CD14-positive monocyte (primary cell): ENCODE measurements around the gene SH3RF3. TPM values are rescaled to one million over a fixed set of nuclear protein-coding genes. Genes with fewer than 3 reads are reported as not detected.
"Not testable (repeated sequence)": the region's sequence is repeated elsewhere in the genome, so short reads cannot be mapped to it uniquely, and the experiment has no call there.

Source experiments
- DNase-seq, 3 donors: peaks; one replicate each; pipeline ENCODE4 v3.0.0-alpha.2; 2011 to 2022
- H2AFZ ChIP-seq: 2 replicates; pipeline ENCODE4 v1.6.0; 2012; ENCODE audit warnings: mild to moderate bottlenecking, low read depth, low read length, inconsistent platforms; ENCODE audit not compliant: insufficient read depth, poor library complexity, severe bottlenecking
- H3K27ac ChIP-seq, 2 donors: 1 replicate in 1 of 2; 2 replicates in 1 of 2; pipeline ENCODE4 v1.5.1; 2012 to 2013; ENCODE audit warnings: low read length in 2 of 2, control low read depth in 1 of 2, inconsistent platforms in 1 of 2, low read depth in 1 of 2, mild to moderate bottlenecking in 1 of 2
- H3K27me3 ChIP-seq, 2 donors: one replicate each; pipeline versions ENCODE4 v1.6.0 to v1.6.1; 2011 to 2013; ENCODE audit warnings: low read length in 2 of 2; ENCODE audit not compliant: control insufficient read depth in 2 of 2, insufficient read depth in 2 of 2
- H3K36me3 ChIP-seq, 2 donors: replicated peaks in 1 of 2; 1 replicate in 1 of 2; 2 replicates in 1 of 2; pipeline versions ENCODE4 v1.5.1 to v1.6.1; 2012 to 2013; ENCODE audit warnings: low read length in 2 of 2, control low read depth in 1 of 2, inconsistent platforms in 1 of 2, mild to moderate bottlenecking in 1 of 2; ENCODE audit not compliant: insufficient read depth in 2 of 2, control insufficient read depth in 1 of 2
- H3K4me1 ChIP-seq, 2 donors: 1 replicate in 1 of 2; 2 replicates in 1 of 2; pipeline versions ENCODE4 v1.5.1 to v1.6.1; 2012 to 2013; ENCODE audit warnings: low read length in 2 of 2, control low read depth in 1 of 2, inconsistent platforms in 1 of 2, mild to moderate bottlenecking in 1 of 2, moderate library complexity in 1 of 2; ENCODE audit not compliant: insufficient read depth in 2 of 2, control insufficient read depth in 1 of 2
- H3K4me2 ChIP-seq: replicated peaks from 2 replicates; pipeline ENCODE3; 2012; ENCODE audit warnings: low read length, moderate library complexity, mild to moderate bottlenecking; ENCODE audit not compliant: poor library complexity, severe bottlenecking; ENCODE audit errors: extremely low read depth
- H3K4me3 ChIP-seq, 3 experiments: fragments of 200-600 bp in 1 of 3; sonication (generic) in 1 of 3; replicated peaks in 1 of 3; 1 replicate in 2 of 3; 2 replicates in 1 of 3; pipeline ENCODE4 v1.5.1; 2011 to 2013; ENCODE audit warnings: low read length in 3 of 3, mild to moderate bottlenecking in 3 of 3, control low read depth in 2 of 3, low read depth in 2 of 3, inconsistent platforms in 1 of 3, moderate library complexity in 1 of 3
- H3K79me2 ChIP-seq: 2 replicates; pipeline ENCODE4 v1.6.0; 2012; ENCODE audit warnings: mild to moderate bottlenecking, control low read depth, inconsistent platforms, low read length, moderate library complexity; ENCODE audit not compliant: insufficient read depth
- H3K9ac ChIP-seq: 2 replicates; pipeline ENCODE4 v1.6.0; 2017; ENCODE audit warnings: low read length, mild to moderate bottlenecking; ENCODE audit not compliant: insufficient read depth, poor library complexity, severe bottlenecking
- H3K9me3 ChIP-seq, 2 donors: replicated peaks in 1 of 2; 1 replicate in 1 of 2; 2 replicates in 1 of 2; pipeline versions ENCODE4 v1.5.1 to v1.6.1; 2012 to 2013; ENCODE audit warnings: low read length in 2 of 2, control low read depth in 1 of 2; ENCODE audit not compliant: control insufficient read depth in 1 of 2, insufficient read depth in 1 of 2
- H4K20me1 ChIP-seq: 2 replicates; pipeline ENCODE4 v1.6.0; 2012; ENCODE audit warnings: mild to moderate bottlenecking, low read length, control low read depth, moderate library complexity; ENCODE audit not compliant: insufficient read depth
- H3K27ac Mint-ChIP-seq, 7 donors: one replicate each; pipeline ENCODE4 v1.8.0; 2020; ENCODE audit warnings: mild to moderate bottlenecking in 7 of 7, mixed read lengths in 7 of 7, moderate library complexity in 6 of 7, inconsistent platforms in 2 of 7
- H3K27me3 Mint-ChIP-seq, 3 donors: one replicate each; pipeline ENCODE4 v1.8.0; 2021 to 2022; ENCODE audit warnings: low read depth in 3 of 3, mild to moderate bottlenecking in 3 of 3, mixed read lengths in 3 of 3, moderate library complexity in 3 of 3, inconsistent platforms in 1 of 3
- H3K36me3 Mint-ChIP-seq, 2 donors: one replicate each; pipeline ENCODE4 v1.8.0; 2020; ENCODE audit warnings: mixed read lengths in 2 of 2, inconsistent platforms in 1 of 2, mild to moderate bottlenecking in 1 of 2
- H3K4me1 Mint-ChIP-seq: one replicate; pipeline ENCODE4 v1.8.0; 2020; ENCODE audit warnings: mild to moderate bottlenecking, mixed read lengths
- H3K4me3 Mint-ChIP-seq, 2 donors: one replicate each; pipeline ENCODE4 v1.8.0; 2020; ENCODE audit warnings: mild to moderate bottlenecking in 2 of 2, mixed read lengths in 2 of 2, moderate library complexity in 1 of 2
- H3K9me3 Mint-ChIP-seq, 7 donors: one replicate each; pipeline ENCODE4 v1.8.0; 2020 to 2022; ENCODE audit warnings: mixed read lengths in 7 of 7, mild to moderate bottlenecking in 6 of 7, moderate library complexity in 6 of 7, inconsistent platforms in 2 of 7
- WGBS: methylation state at CpG from one replicate; pipeline ENCODE4 v1.1.5; 2013; ENCODE audit warnings: missing lambda C conversion rate; ENCODE audit not compliant: insufficient coverage; 5-methylcytosine and 5-hydroxymethylcytosine counted together
- intact Hi-C, 2 donors: fragments of 100-400 bp; cut with micrococcal nuclease; formaldehyde crosslinking; loops; one replicate each; pipeline versions ENCODE4 v1.15.0 to v1.15.1; 2023
- polyA plus RNA-seq, 3 donors: library from polyadenylated mRNA; depleted of rRNA in 1 of 3; unstranded in 2 of 3; stranded (reverse) in 1 of 3; fragments of 300-500 nt in 2 of 3; fragments of >200 nt in 1 of 3; fragmentation: Illumina TruSeq in 2 of 3; gene quantifications; 1 replicate in 2 of 3; 2 replicates in 1 of 3; pipeline ENCODE4 v1.2.3, GENCODE V29; 2012 to 2021
- TF ChIP-seq, protein P1 (sequence below): fragments of 200-600 bp; IDR thresholded peaks from one replicate; pipeline ENCODE4 v1.8.0; 2022; ENCODE audit warnings: antibody characterized with exemption, mild to moderate bottlenecking

Gene SH3RF3
- polyA plus RNA-seq, 3 donors = 0.25 to 0.75 (median 0.34) TPM

DNA sequence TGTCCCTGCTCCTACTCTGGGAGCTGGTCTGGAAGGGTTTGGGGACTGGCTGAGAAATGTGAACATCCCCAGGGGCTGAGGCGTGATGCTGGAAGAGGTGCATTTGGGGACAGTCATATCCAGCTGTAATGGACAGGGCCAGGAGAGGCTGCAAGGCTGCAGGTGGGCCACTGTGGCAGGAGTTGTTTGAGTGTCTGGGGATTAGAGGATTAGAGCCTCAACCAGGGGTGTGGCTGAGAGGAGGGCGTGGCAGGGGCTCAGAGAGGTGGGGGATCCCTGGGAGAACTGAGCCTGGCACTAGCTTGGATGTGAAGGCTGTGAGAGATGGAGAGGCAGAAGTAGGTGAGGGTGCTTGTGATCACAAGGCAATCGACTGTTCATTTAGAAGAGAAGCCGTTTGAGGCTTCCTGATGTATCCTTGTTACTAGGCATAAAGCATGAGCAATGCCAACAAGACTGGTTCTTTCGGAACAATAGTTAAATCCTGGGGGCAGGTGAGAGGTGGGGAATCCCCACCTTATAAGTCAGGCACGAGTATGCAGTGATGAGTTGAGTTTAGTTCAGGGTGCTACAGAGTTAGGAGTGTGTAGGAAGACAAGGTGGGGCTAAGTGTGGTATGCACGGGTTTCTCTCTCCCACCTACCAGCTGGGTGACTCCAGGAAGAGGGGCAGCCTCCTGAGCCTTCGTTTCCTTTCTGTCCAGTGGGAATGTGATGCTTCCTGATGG lies 31.9 kb downstream of the SH3RF3 start:
- H4K20me1 ChIP-seq = no peaks in the 10 kb centered on the region
- H3K4me1 Mint-ChIP-seq = peaks cover 15% of the 10 kb centered on the region
- no peaks in the 10 kb centered on the region for H3K36me3 ChIP-seq
- no peaks in the 10 kb centered on the region for H3K9me3 ChIP-seq
- H3K4me3 ChIP-seq = no peak overlapping the region
- H2AFZ ChIP-seq = no peak overlapping the region
- no peaks in the 10 kb centered on the region for H3K9me3 Mint-ChIP-seq
- no peak overlapping the region for H3K4me2 ChIP-seq
- H3K27ac ChIP-seq = no peak overlapping the region
- peak overlapping the region in 1 of 7 donors; percentile 59 for H3K27ac Mint-ChIP-seq
- no peak overlapping the region for H3K9ac ChIP-seq
- H3K27me3 Mint-ChIP-seq = peaks cover 4 to 15% (median 9%) of the 10 kb centered on the region in 3 donors
- H3K36me3 Mint-ChIP-seq = no peaks in the 10 kb centered on the region
- WGBS = 90% methylated on average over 4 of the region's 8 CpGs
- intact Hi-C loops = no loop called here
- TF ChIP-seq, protein P1, sequence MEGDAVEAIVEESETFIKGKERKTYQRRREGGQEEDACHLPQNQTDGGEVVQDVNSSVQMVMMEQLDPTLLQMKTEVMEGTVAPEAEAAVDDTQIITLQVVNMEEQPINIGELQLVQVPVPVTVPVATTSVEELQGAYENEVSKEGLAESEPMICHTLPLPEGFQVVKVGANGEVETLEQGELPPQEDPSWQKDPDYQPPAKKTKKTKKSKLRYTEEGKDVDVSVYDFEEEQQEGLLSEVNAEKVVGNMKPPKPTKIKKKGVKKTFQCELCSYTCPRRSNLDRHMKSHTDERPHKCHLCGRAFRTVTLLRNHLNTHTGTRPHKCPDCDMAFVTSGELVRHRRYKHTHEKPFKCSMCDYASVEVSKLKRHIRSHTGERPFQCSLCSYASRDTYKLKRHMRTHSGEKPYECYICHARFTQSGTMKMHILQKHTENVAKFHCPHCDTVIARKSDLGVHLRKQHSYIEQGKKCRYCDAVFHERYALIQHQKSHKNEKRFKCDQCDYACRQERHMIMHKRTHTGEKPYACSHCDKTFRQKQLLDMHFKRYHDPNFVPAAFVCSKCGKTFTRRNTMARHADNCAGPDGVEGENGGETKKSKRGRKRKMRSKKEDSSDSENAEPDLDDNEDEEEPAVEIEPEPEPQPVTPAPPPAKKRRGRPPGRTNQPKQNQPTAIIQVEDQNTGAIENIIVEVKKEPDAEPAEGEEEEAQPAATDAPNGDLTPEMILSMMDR = no peak
- DNase-seq = no peak
- no peaks in the 10 kb centered on the region for H3K27me3 ChIP-seq
- no peak overlapping the region for H3K4me3 Mint-ChIP-seq
- peaks cover 7 to 11% of the 10 kb centered on the region in 2 donors for H3K4me1 ChIP-seq
- no peaks in the 10 kb centered on the region for H3K79me2 ChIP-seq

DNA sequence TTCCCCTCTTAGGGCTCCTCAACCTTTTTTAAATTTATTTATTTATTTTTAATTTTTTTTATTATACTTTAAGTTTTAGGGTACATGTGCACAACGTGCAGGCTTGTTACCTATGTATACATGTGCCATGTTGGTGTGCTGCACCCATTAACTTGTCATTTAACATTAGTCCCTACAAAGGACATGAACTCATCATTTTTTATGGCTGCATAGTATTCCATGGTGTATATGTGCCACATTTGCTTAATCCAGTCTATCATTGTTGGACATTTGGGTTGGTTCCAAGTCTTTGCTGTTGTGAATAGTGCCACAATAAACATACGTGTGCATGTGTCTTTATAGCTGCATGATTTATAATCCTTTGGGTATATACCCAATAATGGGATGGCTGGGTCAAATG lies 33.4 kb downstream of the SH3RF3 start:
- H3K4me2 ChIP-seq, H3K36me3 ChIP-seq, intact Hi-C loops, H3K79me2 ChIP-seq, H3K36me3 Mint-ChIP-seq, H3K27ac ChIP-seq, H3K9me3 ChIP-seq, DNase-seq, H3K27ac Mint-ChIP-seq, H3K4me3 Mint-ChIP-seq, H3K4me3 ChIP-seq, H3K9me3 Mint-ChIP-seq, H4K20me1 ChIP-seq, H3K9ac ChIP-seq, H3K27me3 ChIP-seq, H2AFZ ChIP-seq: not testable (repeated sequence)
- peaks cover 7 to 11% of the 10 kb centered on the region in 2 donors for H3K4me1 ChIP-seq
- no CpG with 5 or more reads among the region's 2 CpGs for WGBS
- Mint-ChIP-seq H3K4me1 (peaks cover 15% of the 10 kb centered on the region), H3K27me3 (peaks cover 4 to 13% (median 5%) of the 10 kb centered on the region in 3 donors)
